ENCODE results near the gene PRKG1. TPM values are rescaled to one million over a fixed set of nuclear protein-coding genes. Genes with fewer than 3 reads are reported as not detected.
"Not testable (repeated sequence)": the region's sequence is repeated elsewhere in the genome, so short reads cannot be mapped to it uniquely, and the experiment has no call there.

Gene PRKG1
- total and polyA plus RNA-seq, 2 donors (not counting 1 experiment from before 2014, with no cell fraction given): not detected

GRCh38 chr10:51204701-51205100 is 130.4 kb downstream of the PRKG1 start:
- Mint-ChIP-seq H3K27me3 (no peaks in the 10 kb centered on the region), H3K9me3 (ENCODE audit: insufficient read depth) (no peaks in the 10 kb centered on the region), H3K27ac (no peak overlapping the region), H3K4me1 (no peaks in the 10 kb centered on the region), H3K4me3 (no peak overlapping the region)
- Histone ChIP-seq H3K79me2 (ENCODE audit: control insufficient read depth, insufficient read depth, low read length) (no peaks in the 10 kb centered on the region), H3K9ac (ENCODE audit: low read length) (no peak overlapping the region), H3K9me3 (ENCODE audit: control extremely low read depth in 1 of 3, control insufficient read depth in 2 of 3, insufficient read depth in 1 of 3, low read length in 2 of 3) (peaks cover 0 to 2% (median 0%) of the 10 kb centered on the region in 3 donors), H3K4me3 (ENCODE audit: control extremely low read depth in 1 of 5, extremely low read depth in 1 of 5, insufficient read depth in 1 of 5, low read depth in 2 of 5, low read length in 4 of 5) (no peak overlapping the region), H3K27ac (ENCODE audit: low read length in 2 of 2) (no peak overlapping the region), H3K4me1 (ENCODE audit: control insufficient read depth in 2 of 2, insufficient read depth in 2 of 2, low read length in 2 of 2) (no peaks in the 10 kb centered on the region), H3K27me3 (replicated peaks in 1 of 4; ENCODE audit: control extremely low read depth in 1 of 4, control insufficient read depth in 3 of 4, insufficient read depth in 4 of 4, low read length in 3 of 4) (peaks cover 0 to 3% (median 0%) of the 10 kb centered on the region in 4 experiments), H2AFZ (ENCODE audit: insufficient read depth, low read depth, low read length, poor library complexity, severe bottlenecking) (no peak overlapping the region), H3K36me3 (replicated peaks in 1 of 2; ENCODE audit: control extremely low read depth in 1 of 2, control insufficient read depth in 1 of 2, extremely low read depth in 1 of 2, insufficient read depth in 2 of 2, low read length in 1 of 2) (no peaks in the 10 kb centered on the region), H4K20me1 (ENCODE audit: control insufficient read depth, insufficient read depth, low read length, poor library complexity, severe bottlenecking) (no peaks in the 10 kb centered on the region), H3K4me2 (replicated peaks; ENCODE audit: low read depth, low read length, poor library complexity, severe bottlenecking) (no peak overlapping the region)
- no peak for TF ChIP-seq CTCF (IDR thresholded peaks at IDR 0.05)
- no peak for TF ChIP-seq EZH2 (IDR thresholded peaks at IDR 0.05; ENCODE audit: borderline replicate concordance, insufficient read depth, low read depth, low read length, poor library complexity, severe bottlenecking)
- ATAC-seq (ENCODE audit: low read depth): no peak
- no peak for DNase-seq
- intact Hi-C loops (cut with micrococcal nuclease): no loop called here
- POLR2A ChIA-PET: no interaction called here
- CTCF ChIA-PET: no interaction called here

DNA sequence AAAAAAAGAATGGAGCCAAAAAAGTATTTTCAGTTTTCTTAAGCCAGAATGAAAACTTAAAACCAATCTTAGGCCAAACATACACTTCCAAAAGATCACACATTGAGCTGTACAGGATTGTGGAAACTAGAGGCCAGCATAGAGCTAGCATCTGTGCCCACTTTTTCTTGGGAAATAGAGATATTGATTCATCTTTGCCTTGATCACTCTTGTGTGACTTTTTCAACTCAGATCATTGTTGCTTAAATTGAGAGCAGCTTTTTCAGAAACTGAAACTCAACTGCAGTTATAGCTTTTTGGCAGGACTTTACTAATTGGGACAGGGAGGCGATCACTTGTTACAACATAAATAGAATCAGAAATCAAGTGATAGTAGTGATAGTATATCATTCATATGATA is 132.2 kb downstream of the PRKG1 start:
- Histone ChIP-seq H3K36me3 (replicated peaks in 1 of 2; ENCODE audit: control extremely low read depth in 1 of 2, control insufficient read depth in 1 of 2, extremely low read depth in 1 of 2, insufficient read depth in 2 of 2, low read length in 1 of 2) (no peaks in the 10 kb centered on the region), H4K20me1 (ENCODE audit: control insufficient read depth, insufficient read depth, low read length, poor library complexity, severe bottlenecking) (no peaks in the 10 kb centered on the region), H3K4me2 (replicated peaks; ENCODE audit: low read depth, low read length, poor library complexity, severe bottlenecking) (no peak overlapping the region), H3K4me1 (ENCODE audit: control insufficient read depth in 2 of 2, insufficient read depth in 2 of 2, low read length in 2 of 2) (no peaks in the 10 kb centered on the region), H3K9me3 (ENCODE audit: control extremely low read depth in 1 of 3, control insufficient read depth in 2 of 3, insufficient read depth in 1 of 3, low read length in 2 of 3) (peaks cover 0 to 2% (median 0%) of the 10 kb centered on the region in 3 donors), H3K9ac (ENCODE audit: low read length) (no peak overlapping the region), H3K79me2 (ENCODE audit: control insufficient read depth, insufficient read depth, low read length) (no peaks in the 10 kb centered on the region), H2AFZ (ENCODE audit: insufficient read depth, low read depth, low read length, poor library complexity, severe bottlenecking) (no peak overlapping the region), H3K27ac (ENCODE audit: low read length in 2 of 2) (no peak overlapping the region), H3K4me3 (ENCODE audit: control extremely low read depth in 1 of 5, extremely low read depth in 1 of 5, insufficient read depth in 1 of 5, low read depth in 2 of 5, low read length in 4 of 5) (no peak overlapping the region), H3K27me3 (replicated peaks in 1 of 4; ENCODE audit: control extremely low read depth in 1 of 4, control insufficient read depth in 3 of 4, insufficient read depth in 4 of 4, low read length in 3 of 4) (peaks cover 0 to 3% (median 0%) of the 10 kb centered on the region in 4 experiments)
- Mint-ChIP-seq H3K4me3 (no peak overlapping the region), H3K27ac (no peak overlapping the region), H3K9me3 (ENCODE audit: insufficient read depth) (no peaks in the 10 kb centered on the region), H3K27me3 (no peaks in the 10 kb centered on the region), H3K4me1 (no peaks in the 10 kb centered on the region)
- intact Hi-C loops (cut with micrococcal nuclease): no loop called here
- DNase-seq (no peak), ATAC-seq (ENCODE audit: low read depth) (no peak)
- TF ChIP-seq CTCF (IDR thresholded peaks at IDR 0.05) (no peak), EZH2 (IDR thresholded peaks at IDR 0.05; ENCODE audit: borderline replicate concordance, insufficient read depth, low read depth, low read length, poor library complexity, severe bottlenecking) (no peak)
- WGBS (ENCODE audit: insufficient coverage): no CpG with 5 or more reads among the region's 1 CpG
- POLR2A ChIA-PET: no interaction called here
- CTCF ChIA-PET: no interaction called here

DNA sequence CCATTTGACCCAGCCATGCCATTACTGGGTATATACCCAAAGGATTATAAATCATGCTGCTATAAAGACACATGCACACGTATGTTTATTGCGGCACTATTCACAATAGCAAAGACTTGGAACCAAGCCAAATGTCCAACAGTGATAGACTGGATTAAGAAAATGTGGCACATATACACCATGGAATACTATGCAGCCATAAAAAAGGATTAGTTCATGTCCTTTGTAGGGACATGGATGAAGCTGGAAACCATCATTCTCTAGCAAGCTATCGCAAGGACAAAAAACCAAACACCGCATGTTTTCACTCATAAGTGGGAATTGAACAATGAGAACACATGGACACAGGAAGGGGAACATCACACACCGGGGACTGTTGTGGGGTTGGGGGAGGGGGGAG is 138.7 kb downstream of the PRKG1 start:
- CTCF ChIA-PET; H3K4me1 Mint-ChIP-seq; H3K36me3 ChIP-seq (replicated peaks in 1 of 2; ENCODE audit: control extremely low read depth in 1 of 2, control insufficient read depth in 1 of 2, extremely low read depth in 1 of 2, insufficient read depth in 2 of 2, low read length in 1 of 2); H3K4me1 ChIP-seq (ENCODE audit: control insufficient read depth in 2 of 2, insufficient read depth in 2 of 2, low read length in 2 of 2); H2AFZ ChIP-seq (ENCODE audit: insufficient read depth, low read depth, low read length, poor library complexity, severe bottlenecking); H3K27ac Mint-ChIP-seq; H3K27me3 ChIP-seq (replicated peaks in 1 of 4; ENCODE audit: control extremely low read depth in 1 of 4, control insufficient read depth in 3 of 4, insufficient read depth in 4 of 4, low read length in 3 of 4); DNase-seq; ATAC-seq (ENCODE audit: low read depth); H3K9me3 ChIP-seq (ENCODE audit: control extremely low read depth in 1 of 3, control insufficient read depth in 2 of 3, insufficient read depth in 1 of 3, low read length in 2 of 3); H3K4me2 ChIP-seq (replicated peaks; ENCODE audit: low read depth, low read length, poor library complexity, severe bottlenecking); H3K27ac ChIP-seq (ENCODE audit: low read length in 2 of 2); H3K27me3 Mint-ChIP-seq; H3K9me3 Mint-ChIP-seq (ENCODE audit: insufficient read depth); intact Hi-C loops (cut with micrococcal nuclease); H3K79me2 ChIP-seq (ENCODE audit: control insufficient read depth, insufficient read depth, low read length); H3K9ac ChIP-seq (ENCODE audit: low read length); H3K4me3 ChIP-seq (ENCODE audit: control extremely low read depth in 1 of 5, extremely low read depth in 1 of 5, insufficient read depth in 1 of 5, low read depth in 2 of 5, low read length in 4 of 5); H4K20me1 ChIP-seq (ENCODE audit: control insufficient read depth, insufficient read depth, low read length, poor library complexity, severe bottlenecking); H3K4me3 Mint-ChIP-seq; POLR2A ChIA-PET: not testable (repeated sequence)
- WGBS (ENCODE audit: insufficient coverage): no CpG with 5 or more reads among the region's 5 CpGs

Measured in B cell (primary cell).